ENCODE measurements around the gene KMT2E.

The KMT2E gene

DNA sequence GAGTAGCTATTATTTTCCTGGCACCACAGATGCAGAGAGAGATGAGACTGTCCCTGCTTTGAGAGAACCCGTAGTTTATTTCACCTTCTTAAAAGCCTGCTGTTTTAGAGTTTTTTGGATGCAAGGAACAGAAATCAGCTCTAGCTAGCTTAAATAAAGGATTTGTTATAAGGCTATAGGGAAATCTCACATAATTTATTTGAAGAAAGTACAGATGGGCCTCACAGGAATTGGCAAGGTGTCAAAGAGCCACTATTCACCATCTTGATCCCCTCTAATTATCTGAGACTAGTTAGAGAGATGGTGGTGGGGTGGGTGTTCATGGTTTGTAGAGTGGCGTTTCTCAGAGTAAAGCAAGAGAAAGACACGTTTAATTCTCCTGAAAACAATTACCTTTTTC lies 7.3 kb downstream of the KMT2E start:
- Histone ChIP-seq H3K4me3 (ENCODE audit: low read depth, low read length) (no peak overlapping the region), H3K4me1 (ENCODE audit: control insufficient read depth, insufficient read depth, low read length) (peaks cover 41% of the 10 kb centered on the region), H3K9me3 (ENCODE audit: control insufficient read depth, insufficient read depth, low read depth, low read length) (no peaks in the 10 kb centered on the region), H3K36me3 (ENCODE audit: control insufficient read depth in 2 of 2, insufficient read depth in 1 of 2, low read length in 2 of 2) (no peaks in the 10 kb centered on the region), H3K27ac (ENCODE audit: extremely low read depth, low read depth, low read length) (no peak overlapping the region)
- ChIA-PET POLR2A (no interaction called here), CTCF (no interaction called here)
- TF ChIP-seq, protein P1, sequence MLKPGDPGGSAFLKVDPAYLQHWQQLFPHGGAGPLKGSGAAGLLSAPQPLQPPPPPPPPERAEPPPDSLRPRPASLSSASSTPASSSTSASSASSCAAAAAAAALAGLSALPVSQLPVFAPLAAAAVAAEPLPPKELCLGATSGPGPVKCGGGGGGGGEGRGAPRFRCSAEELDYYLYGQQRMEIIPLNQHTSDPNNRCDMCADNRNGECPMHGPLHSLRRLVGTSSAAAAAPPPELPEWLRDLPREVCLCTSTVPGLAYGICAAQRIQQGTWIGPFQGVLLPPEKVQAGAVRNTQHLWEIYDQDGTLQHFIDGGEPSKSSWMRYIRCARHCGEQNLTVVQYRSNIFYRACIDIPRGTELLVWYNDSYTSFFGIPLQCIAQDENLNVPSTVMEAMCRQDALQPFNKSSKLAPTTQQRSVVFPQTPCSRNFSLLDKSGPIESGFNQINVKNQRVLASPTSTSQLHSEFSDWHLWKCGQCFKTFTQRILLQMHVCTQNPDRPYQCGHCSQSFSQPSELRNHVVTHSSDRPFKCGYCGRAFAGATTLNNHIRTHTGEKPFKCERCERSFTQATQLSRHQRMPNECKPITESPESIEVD (tag by site-specific recombination; IDR thresholded peaks at IDR 0.05) = peak; percentile 57; the same call in 1 of the 2 replicates
- TF ChIP-seq ZNF121 (tag by site-specific recombination; IDR thresholded peaks at IDR 0.05) = no peak

DNA sequence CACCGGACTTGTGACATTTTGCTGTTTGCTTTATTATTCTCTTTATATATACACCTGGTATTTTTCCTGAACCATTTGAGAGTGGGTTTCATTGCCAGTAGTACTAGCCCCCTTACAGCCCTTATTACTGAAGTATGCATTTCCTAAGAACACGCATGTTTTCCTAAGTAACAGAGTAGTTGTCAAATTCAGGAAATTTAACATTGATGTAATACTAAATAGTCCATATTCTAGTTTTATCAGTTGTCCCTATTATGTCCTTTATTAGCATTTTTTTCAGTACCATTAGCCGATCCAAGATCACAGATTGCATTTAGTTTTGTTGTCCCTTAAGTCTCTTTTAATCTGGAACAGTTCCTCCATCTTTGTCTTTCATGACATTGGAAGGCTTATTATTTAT lies 8.0 kb downstream of the KMT2E start:
- TF ChIP-seq ZNF146 (tag by site-specific recombination; IDR thresholded peaks at IDR 0.05) (no peak), ZNF510 (tag by site-specific recombination; IDR thresholded peaks at IDR 0.05; ENCODE audit: insufficient replicate concordance) (no peak), ZBTB17 (tag by site-specific recombination; IDR thresholded peaks at IDR 0.05) (peak; percentile 66), MYNN (tag by site-specific recombination; IDR thresholded peaks at IDR 0.05; ENCODE audit: borderline replicate concordance) (no peak), ZNF132 (tag by site-specific recombination; IDR thresholded peaks at IDR 0.05; ENCODE audit: borderline replicate concordance) (no peak), ZNF530 (tag by site-specific recombination; IDR thresholded peaks at IDR 0.05; ENCODE audit: low read depth) (no peak)
- Histone ChIP-seq H3K9me3 (ENCODE audit: control insufficient read depth, insufficient read depth, low read depth, low read length) (no peaks in the 10 kb centered on the region), H3K36me3 (ENCODE audit: control insufficient read depth in 2 of 2, insufficient read depth in 1 of 2, low read length in 2 of 2) (no peaks in the 10 kb centered on the region), H3K27ac (ENCODE audit: extremely low read depth, low read depth, low read length) (no peak overlapping the region), H3K4me3 (ENCODE audit: low read depth, low read length) (no peak overlapping the region), H3K4me1 (ENCODE audit: control insufficient read depth, insufficient read depth, low read length) (peaks cover 47% of the 10 kb centered on the region)
- ChIA-PET POLR2A (no interaction called here), CTCF (no interaction called here)

DNA sequence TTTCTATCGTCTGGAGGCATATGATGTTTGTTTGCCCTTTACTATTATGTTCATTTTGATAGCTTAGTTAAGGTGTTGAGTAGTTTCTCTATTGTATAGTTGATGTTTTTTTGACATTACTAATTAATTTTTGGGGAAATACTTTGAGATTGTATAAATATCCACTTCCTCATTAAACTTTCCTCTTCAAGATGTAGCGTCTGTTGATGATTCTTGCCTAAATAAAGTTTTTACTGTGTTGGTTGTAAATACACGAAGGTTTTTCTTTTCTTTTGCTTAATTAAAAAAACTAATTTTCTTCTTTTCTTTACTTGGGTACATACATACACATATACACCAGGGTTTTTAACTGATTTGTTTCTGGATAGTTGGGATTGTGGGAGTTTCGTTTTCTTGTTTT lies 8.5 kb downstream of the KMT2E start:
- H3K36me3 ChIP-seq (ENCODE audit: control insufficient read depth in 2 of 2, insufficient read depth in 1 of 2, low read length in 2 of 2) = no peaks in the 10 kb centered on the region
- H3K27ac ChIP-seq (ENCODE audit: extremely low read depth, low read depth, low read length) = no peak overlapping the region
- ChIA-PET POLR2A (no interaction called here), CTCF (no interaction called here)
- no peak overlapping the region for H3K4me3 ChIP-seq (ENCODE audit: low read depth, low read length)
- TF ChIP-seq ZNF501 (tag by site-specific recombination; IDR thresholded peaks at IDR 0.05) = no peak
- TF ChIP-seq, protein P2, sequence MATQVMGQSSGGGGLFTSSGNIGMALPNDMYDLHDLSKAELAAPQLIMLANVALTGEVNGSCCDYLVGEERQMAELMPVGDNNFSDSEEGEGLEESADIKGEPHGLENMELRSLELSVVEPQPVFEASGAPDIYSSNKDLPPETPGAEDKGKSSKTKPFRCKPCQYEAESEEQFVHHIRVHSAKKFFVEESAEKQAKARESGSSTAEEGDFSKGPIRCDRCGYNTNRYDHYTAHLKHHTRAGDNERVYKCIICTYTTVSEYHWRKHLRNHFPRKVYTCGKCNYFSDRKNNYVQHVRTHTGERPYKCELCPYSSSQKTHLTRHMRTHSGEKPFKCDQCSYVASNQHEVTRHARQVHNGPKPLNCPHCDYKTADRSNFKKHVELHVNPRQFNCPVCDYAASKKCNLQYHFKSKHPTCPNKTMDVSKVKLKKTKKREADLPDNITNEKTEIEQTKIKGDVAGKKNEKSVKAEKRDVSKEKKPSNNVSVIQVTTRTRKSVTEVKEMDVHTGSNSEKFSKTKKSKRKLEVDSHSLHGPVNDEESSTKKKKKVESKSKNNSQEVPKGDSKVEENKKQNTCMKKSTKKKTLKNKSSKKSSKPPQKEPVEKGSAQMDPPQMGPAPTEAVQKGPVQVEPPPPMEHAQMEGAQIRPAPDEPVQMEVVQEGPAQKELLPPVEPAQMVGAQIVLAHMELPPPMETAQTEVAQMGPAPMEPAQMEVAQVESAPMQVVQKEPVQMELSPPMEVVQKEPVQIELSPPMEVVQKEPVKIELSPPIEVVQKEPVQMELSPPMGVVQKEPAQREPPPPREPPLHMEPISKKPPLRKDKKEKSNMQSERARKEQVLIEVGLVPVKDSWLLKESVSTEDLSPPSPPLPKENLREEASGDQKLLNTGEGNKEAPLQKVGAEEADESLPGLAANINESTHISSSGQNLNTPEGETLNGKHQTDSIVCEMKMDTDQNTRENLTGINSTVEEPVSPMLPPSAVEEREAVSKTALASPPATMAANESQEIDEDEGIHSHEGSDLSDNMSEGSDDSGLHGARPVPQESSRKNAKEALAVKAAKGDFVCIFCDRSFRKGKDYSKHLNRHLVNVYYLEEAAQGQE (tag by site-specific recombination; IDR thresholded peaks at IDR 0.05) = no peak
- no peak for TF ChIP-seq ZNF311 (tag by site-specific recombination; IDR thresholded peaks at IDR 0.05; ENCODE audit: borderline replicate concordance)
- TF ChIP-seq, protein P3, sequence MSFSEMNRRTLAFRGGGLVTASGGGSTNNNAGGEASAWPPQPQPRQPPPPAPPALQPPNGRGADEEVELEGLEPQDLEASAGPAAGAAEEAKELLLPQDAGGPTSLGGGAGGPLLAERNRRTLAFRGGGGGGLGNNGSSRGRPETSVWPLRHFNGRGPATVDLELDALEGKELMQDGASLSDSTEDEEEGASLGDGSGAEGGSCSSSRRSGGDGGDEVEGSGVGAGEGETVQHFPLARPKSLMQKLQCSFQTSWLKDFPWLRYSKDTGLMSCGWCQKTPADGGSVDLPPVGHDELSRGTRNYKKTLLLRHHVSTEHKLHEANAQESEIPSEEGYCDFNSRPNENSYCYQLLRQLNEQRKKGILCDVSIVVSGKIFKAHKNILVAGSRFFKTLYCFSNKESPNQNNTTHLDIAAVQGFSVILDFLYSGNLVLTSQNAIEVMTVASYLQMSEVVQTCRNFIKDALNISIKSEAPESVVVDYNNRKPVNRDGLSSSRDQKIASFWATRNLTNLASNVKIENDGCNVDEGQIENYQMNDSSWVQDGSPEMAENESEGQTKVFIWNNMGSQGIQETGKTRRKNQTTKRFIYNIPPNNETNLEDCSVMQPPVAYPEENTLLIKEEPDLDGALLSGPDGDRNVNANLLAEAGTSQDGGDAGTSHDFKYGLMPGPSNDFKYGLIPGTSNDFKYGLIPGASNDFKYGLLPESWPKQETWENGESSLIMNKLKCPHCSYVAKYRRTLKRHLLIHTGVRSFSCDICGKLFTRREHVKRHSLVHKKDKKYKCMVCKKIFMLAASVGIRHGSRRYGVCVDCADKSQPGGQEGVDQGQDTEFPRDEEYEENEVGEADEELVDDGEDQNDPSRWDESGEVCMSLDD (tag by site-specific recombination; IDR thresholded peaks at IDR 0.05) = no peak
- TF ChIP-seq ZSCAN16 (tag by site-specific recombination; IDR thresholded peaks at IDR 0.05) = no peak
- no peak for TF ChIP-seq ZNF2 (tag by site-specific recombination; IDR thresholded peaks at IDR 0.05)
- no peak for TF ChIP-seq ZNF10 (tag by site-specific recombination; IDR thresholded peaks at IDR 0.05)
- TF ChIP-seq ZNF423 (tag by site-specific recombination; IDR thresholded peaks at IDR 0.05) = no peak
- no peak for TF ChIP-seq ZBTB21 (tag by site-specific recombination; IDR thresholded peaks at IDR 0.05)
- no peak for TF ChIP-seq GLIS2 (tag by site-specific recombination; IDR thresholded peaks at IDR 0.05)
- no peak for TF ChIP-seq ZNF785 (tag by site-specific recombination; IDR thresholded peaks at IDR 0.05)
- no peak for TF ChIP-seq ZNF175 (tag by site-specific recombination; IDR thresholded peaks at IDR 0.05)
- TF ChIP-seq, protein P4, sequence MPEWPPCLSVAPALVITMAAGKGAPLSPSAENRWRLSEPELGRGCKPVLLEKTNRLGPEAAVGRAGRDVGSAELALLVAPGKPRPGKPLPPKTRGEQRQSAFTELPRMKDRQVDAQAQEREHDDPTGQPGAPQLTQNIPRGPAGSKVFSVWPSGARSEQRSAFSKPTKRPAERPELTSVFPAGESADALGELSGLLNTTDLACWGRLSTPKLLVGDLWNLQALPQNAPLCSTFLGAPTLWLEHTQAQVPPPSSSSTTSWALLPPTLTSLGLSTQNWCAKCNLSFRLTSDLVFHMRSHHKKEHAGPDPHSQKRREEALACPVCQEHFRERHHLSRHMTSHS (tag by site-specific recombination; IDR thresholded peaks at IDR 0.05) = no peak
- TF ChIP-seq MZF1 (tag by site-specific recombination; IDR thresholded peaks at IDR 0.05; ENCODE audit: borderline replicate concordance) = no peak
- no peak for TF ChIP-seq ZNF596 (tag by site-specific recombination; IDR thresholded peaks at IDR 0.05)
- peaks cover 52% of the 10 kb centered on the region for H3K4me1 ChIP-seq (ENCODE audit: control insufficient read depth, insufficient read depth, low read length)
- H3K9me3 ChIP-seq (ENCODE audit: control insufficient read depth, insufficient read depth, low read depth, low read length) = no peaks in the 10 kb centered on the region

Measured in HEK293 (cell line).